ENCODE measurements around the gene FRMD5. TPM values are rescaled to one million over a fixed set of nuclear protein-coding genes. Genes with fewer than 3 reads are reported as not detected.

The FRMD5 gene
- total RNA-seq, 1 donor from 2014 or later: 62.4 TPM

DNA sequence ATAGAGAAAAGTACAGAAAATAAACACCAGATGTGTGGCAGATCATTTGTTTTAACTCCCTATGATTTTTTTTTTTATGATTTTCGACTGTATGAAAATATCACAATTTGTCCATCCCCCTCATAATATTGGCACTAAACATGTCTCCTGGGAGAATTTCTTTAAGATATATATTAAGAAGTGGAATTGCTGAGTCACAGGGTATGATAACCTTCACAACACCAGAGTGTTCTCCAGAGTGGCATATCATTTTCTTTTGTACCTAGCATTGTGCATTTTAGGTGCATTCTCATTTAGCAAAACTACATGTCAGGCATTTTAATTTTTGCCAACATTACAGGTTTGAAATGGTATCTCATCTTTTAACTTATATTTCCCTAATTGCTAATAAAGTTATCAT is 170.9 kb downstream of the FRMD5 start:
- no peaks in the 10 kb centered on the region for H3K9me3 ChIP-seq (replicated peaks)
- TF ChIP-seq, protein P1, sequence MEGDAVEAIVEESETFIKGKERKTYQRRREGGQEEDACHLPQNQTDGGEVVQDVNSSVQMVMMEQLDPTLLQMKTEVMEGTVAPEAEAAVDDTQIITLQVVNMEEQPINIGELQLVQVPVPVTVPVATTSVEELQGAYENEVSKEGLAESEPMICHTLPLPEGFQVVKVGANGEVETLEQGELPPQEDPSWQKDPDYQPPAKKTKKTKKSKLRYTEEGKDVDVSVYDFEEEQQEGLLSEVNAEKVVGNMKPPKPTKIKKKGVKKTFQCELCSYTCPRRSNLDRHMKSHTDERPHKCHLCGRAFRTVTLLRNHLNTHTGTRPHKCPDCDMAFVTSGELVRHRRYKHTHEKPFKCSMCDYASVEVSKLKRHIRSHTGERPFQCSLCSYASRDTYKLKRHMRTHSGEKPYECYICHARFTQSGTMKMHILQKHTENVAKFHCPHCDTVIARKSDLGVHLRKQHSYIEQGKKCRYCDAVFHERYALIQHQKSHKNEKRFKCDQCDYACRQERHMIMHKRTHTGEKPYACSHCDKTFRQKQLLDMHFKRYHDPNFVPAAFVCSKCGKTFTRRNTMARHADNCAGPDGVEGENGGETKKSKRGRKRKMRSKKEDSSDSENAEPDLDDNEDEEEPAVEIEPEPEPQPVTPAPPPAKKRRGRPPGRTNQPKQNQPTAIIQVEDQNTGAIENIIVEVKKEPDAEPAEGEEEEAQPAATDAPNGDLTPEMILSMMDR (IDR thresholded peaks at IDR 0.05; ENCODE audit: borderline replicate concordance): no peak
- H3K4me1 ChIP-seq: peaks cover 7% of the 10 kb centered on the region
- no peaks in the 10 kb centered on the region for H3K36me3 ChIP-seq
- no peak for DNase-seq
- H3K4me3 ChIP-seq: no peak overlapping the region
- no peaks in the 10 kb centered on the region for H3K27me3 ChIP-seq (ENCODE audit: low read depth)
- intact Hi-C loops (cut with micrococcal nuclease): no loop called here
- no peak overlapping the region for H3K27ac ChIP-seq (replicated peaks)

DNA sequence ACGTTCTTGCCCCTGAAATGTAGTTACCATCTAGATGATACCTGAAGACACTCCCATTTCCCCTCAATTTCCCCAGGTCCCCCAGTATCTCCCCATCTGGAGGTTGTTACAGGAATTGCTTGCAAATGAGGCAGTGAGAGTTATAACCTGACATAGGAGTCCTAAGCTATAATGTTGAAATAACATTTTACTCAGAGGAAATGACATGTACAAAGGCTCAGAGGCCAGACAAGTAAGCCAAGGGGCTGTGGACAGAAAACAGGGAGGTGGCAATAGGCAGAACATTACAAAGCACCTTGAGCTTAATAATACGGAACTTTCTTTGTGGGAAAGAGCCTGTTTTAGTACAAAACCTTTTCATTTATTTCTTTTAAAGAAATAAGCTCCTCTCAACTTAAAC is 171.9 kb downstream of the FRMD5 start:
- TF ChIP-seq, protein P1 (IDR thresholded peaks at IDR 0.05; ENCODE audit: borderline replicate concordance): no peak
- Histone ChIP-seq H3K36me3 (no peaks in the 10 kb centered on the region), H3K27ac (replicated peaks) (no peak overlapping the region), H3K27me3 (ENCODE audit: low read depth) (no peaks in the 10 kb centered on the region), H3K4me3 (no peak overlapping the region), H3K9me3 (replicated peaks) (no peaks in the 10 kb centered on the region), H3K4me1 (no peaks in the 10 kb centered on the region)
- no peak for DNase-seq
- intact Hi-C loops (cut with micrococcal nuclease): no loop called here

DNA sequence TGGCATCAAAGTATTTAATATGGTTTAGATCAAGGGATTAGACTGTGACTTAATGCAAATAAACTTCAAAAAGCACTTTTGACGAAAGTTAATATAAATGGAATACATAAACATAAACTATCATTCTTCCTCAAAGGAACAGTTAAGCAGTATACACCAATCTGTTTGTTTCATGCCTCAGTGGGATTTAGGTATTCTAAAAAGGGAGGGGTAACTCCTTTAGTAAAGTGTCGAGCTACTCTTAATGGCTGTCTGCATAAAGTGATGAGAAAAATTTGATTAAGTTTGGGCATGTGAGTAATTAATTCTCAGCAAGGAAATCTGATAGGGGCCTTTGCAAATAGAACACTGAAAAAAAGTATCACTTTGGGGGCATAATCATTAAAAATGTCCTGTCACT is 176.9 kb downstream of the FRMD5 start:
- H3K27me3 ChIP-seq (ENCODE audit: low read depth): no peaks in the 10 kb centered on the region
- no peak overlapping the region for H3K4me3 ChIP-seq
- no peaks in the 10 kb centered on the region for H3K9me3 ChIP-seq (replicated peaks)
- DNase-seq: no peak
- no peaks in the 10 kb centered on the region for H3K36me3 ChIP-seq
- TF ChIP-seq, protein P1 (IDR thresholded peaks at IDR 0.05; ENCODE audit: borderline replicate concordance): no peak
- H3K27ac ChIP-seq (replicated peaks): no peak overlapping the region
- intact Hi-C loops (cut with micrococcal nuclease): no loop called here
- no peaks in the 10 kb centered on the region for H3K4me1 ChIP-seq

DNA sequence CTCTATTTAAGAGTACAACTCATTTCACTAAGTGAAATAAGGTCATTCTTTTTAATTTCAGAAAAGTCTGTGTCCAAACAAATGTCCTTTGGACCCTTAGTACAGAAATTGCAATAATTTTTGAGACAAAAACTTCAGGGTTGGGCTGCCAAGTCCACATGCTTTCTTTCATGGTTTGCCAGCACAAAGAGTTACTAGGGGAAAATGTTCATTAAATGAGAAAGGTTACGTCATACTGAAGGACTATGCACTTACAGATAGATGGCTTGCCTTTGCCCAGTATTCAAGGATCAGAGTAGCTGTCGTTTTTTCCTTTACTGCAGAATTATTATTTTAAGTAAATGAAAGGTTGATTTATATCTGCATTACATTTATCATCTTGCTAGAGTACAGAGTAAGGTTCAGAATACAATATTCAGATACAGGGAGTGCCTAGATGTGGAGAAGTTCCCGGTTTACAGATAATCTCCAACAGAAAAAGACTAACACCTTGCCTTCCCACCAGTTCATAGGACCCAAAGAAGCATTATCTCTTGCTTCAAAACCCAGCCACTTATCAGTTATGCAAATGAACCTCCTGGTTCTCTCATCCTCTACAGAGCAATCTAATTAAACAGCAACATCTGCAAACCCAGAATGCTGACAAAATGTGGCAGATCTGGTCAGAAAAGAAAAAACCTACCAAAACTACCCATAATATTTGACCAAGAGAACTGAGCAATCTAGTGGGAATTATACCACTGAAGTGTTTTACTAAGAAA is 179.3 kb downstream of the FRMD5 start:
- no peaks in the 10 kb centered on the region for H3K36me3 ChIP-seq
- TF ChIP-seq, protein P1 (IDR thresholded peaks at IDR 0.05; ENCODE audit: borderline replicate concordance): no peak
- intact Hi-C loops (cut with micrococcal nuclease): no loop called here
- H3K9me3 ChIP-seq (replicated peaks): no peaks in the 10 kb centered on the region
- no peak for DNase-seq
- no peaks in the 10 kb centered on the region for H3K27me3 ChIP-seq (ENCODE audit: low read depth)
- no peak overlapping the region for H3K4me3 ChIP-seq
- H3K4me1 ChIP-seq: no peaks in the 10 kb centered on the region
- H3K27ac ChIP-seq (replicated peaks): no peak overlapping the region

DNA sequence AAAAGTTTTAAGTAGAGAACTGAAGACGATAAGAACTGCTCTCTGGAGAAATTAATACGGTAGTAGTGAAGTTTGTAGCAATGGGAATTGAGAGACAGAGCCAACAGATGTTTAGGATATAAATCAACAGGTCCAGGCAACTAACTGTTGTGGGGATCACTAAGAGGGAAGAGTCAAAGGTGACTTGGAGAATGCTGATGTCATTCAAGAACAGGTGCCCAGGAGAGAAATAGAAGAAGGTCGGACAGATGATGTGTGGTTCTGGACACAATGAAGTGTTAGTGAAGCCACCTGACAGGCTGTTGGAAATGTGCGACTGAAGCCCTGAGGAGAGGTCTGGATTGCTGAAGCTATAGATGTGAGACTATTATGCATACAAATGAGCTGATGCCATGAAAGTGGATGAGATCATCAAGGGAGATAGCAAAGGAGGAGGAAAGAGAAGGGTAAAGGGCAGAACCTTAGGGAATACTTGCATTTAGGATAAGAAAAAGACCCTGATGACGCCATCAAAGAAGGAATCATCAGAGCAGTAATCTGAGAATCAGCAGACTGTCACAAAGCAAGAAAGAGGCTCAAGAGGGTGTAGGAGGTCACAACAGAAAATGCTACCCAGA is 183.7 kb downstream of the FRMD5 start:
- Histone ChIP-seq H3K36me3 (no peaks in the 10 kb centered on the region), H3K27ac (replicated peaks) (no peak overlapping the region), H3K4me1 (no peaks in the 10 kb centered on the region), H3K9me3 (replicated peaks) (no peaks in the 10 kb centered on the region), H3K27me3 (ENCODE audit: low read depth) (no peaks in the 10 kb centered on the region), H3K4me3 (no peak overlapping the region)
- TF ChIP-seq, protein P1 (IDR thresholded peaks at IDR 0.05; ENCODE audit: borderline replicate concordance): no peak
- intact Hi-C loops (cut with micrococcal nuclease): no loop called here
- DNase-seq: no peak

Measured in left ventricle myocardium inferior (tissue), 1 donor.